ENCODE measurements around the gene CCDC92.

- no peak for TF ChIP-seq CEBPB (IDR thresholded peaks at IDR 0.05)
- TF ChIP-seq CREB1 (IDR thresholded peaks at IDR 0.05; ENCODE audit: low read depth), result no peak
- TF ChIP-seq EP300 (IDR thresholded peaks at IDR 0.05; ENCODE audit: borderline replicate concordance), result no peak
- no peak for TF ChIP-seq TAF1 (IDR thresholded peaks at IDR 0.05; ENCODE audit: low read depth)
- no peak for TF ChIP-seq TEAD4 (IDR thresholded peaks at IDR 0.05)
- TF ChIP-seq RAD21 (IDR thresholded peaks at IDR 0.05; ENCODE audit: low read depth), result no peak
- no peak for TF ChIP-seq USF1 (IDR thresholded peaks at IDR 0.05)
These were observed 48.1 kb downstream of the CCDC92 start for GRCh38 chr12:123924539-123924938.
